Testis (tissue), 2 donors: ENCODE data around the gene IFIT5.
A peak's percentile ranks its signal among the peaks of the same experiment; 100 is the strongest.

Experiments
- POLR2A ChIP-seq: fragments of 450-650 bp; IDR thresholded peaks from one replicate; pipeline ENCODE4 v1.6.1; 2017; ENCODE audit warnings: antibody characterized with exemption, mild to moderate bottlenecking, moderate library complexity
- TF ChIP-seq, protein P1 (sequence below), 3 experiments: fragments of 450-650 bp in 2 of 3; fragments of 200-600 bp in 1 of 3; sonication (generic) in 1 of 3; IDR thresholded peaks; one replicate each; pipeline ENCODE4 v1.5.1; 2016 to 2019; ENCODE audit warnings: antibody characterized with exemption in 3 of 3, mild to moderate bottlenecking in 2 of 3, moderate library complexity in 1 of 3

GRCh38 chr10:89419548-89419947, 5.2 kb downstream of the IFIT5 start:
- TF ChIP-seq, protein P1, sequence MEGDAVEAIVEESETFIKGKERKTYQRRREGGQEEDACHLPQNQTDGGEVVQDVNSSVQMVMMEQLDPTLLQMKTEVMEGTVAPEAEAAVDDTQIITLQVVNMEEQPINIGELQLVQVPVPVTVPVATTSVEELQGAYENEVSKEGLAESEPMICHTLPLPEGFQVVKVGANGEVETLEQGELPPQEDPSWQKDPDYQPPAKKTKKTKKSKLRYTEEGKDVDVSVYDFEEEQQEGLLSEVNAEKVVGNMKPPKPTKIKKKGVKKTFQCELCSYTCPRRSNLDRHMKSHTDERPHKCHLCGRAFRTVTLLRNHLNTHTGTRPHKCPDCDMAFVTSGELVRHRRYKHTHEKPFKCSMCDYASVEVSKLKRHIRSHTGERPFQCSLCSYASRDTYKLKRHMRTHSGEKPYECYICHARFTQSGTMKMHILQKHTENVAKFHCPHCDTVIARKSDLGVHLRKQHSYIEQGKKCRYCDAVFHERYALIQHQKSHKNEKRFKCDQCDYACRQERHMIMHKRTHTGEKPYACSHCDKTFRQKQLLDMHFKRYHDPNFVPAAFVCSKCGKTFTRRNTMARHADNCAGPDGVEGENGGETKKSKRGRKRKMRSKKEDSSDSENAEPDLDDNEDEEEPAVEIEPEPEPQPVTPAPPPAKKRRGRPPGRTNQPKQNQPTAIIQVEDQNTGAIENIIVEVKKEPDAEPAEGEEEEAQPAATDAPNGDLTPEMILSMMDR (IDR thresholded peaks at IDR 0.05), result peak in 1 of 3 experiments; percentile 46
- TF ChIP-seq POLR2A, result no peak
